Measurements from ENCODE around the gene ADISSP.
A peak's percentile ranks its signal among the peaks of the same experiment; 100 is the strongest.
"Not testable (repeated sequence)": the region's sequence is repeated elsewhere in the genome, so short reads cannot be mapped to it uniquely, and the experiment has no call there.

Gene ADISSP

GRCh38 chr20:3797226-3797545 lies 29.6 kb upstream of the ADISSP start:
- Histone ChIP-seq H3K4me1 (ENCODE audit: control insufficient read depth, insufficient read depth, low read length) (peaks cover 34% of the 10 kb centered on the region), H3K36me3 (ENCODE audit: control insufficient read depth, insufficient read depth, low read length) (peaks cover 21% of the 10 kb centered on the region)

GRCh38 chr20:3796477-3797225 lies 29.1 kb upstream of the ADISSP start:
- peaks cover 34% of the 10 kb centered on the region for H3K4me1 ChIP-seq (ENCODE audit: control insufficient read depth, insufficient read depth, low read length)

More at GRCh38 chr20:3797226-3797545, 29.6 kb upstream of the ADISSP start:
- Histone ChIP-seq H3K9ac (ENCODE audit: low read depth, low read length) (no peak overlapping the region), H3K27me3 (ENCODE audit: control insufficient read depth, insufficient read depth, low read length) (no peaks in the 10 kb centered on the region), H3K27ac (ENCODE audit: low read depth, low read length) (no peak overlapping the region), H3K4me3 (ENCODE audit: low read depth, low read length) (peak overlapping the region; percentile 65; the same call in 1 of the 2 replicates), H3K9me3 (ENCODE audit: control insufficient read depth, insufficient read depth, low read length) (no peaks in the 10 kb centered on the region)

GRCh38 chr20:3795511-3796468 lies 28.2 kb upstream of the ADISSP start, which contains the start of gene CDC25B:
Gene CDC25B (plus strand): TSS chr20:3796310. CDS start chr20:3796532, 222 bp downstream.
- Histone ChIP-seq H3K36me3 (ENCODE audit: control insufficient read depth, insufficient read depth, low read length) (peaks cover 7% of the 10 kb centered on the region; the same call in 1 of the 2 replicates), H3K9me3 (ENCODE audit: control insufficient read depth, insufficient read depth, low read length) (no peaks in the 10 kb centered on the region), H3K4me3 (ENCODE audit: low read depth, low read length) (peak within 1 kb of the TSS; percentile 65), H3K27me3 (ENCODE audit: control insufficient read depth, insufficient read depth, low read length) (no peaks in the 10 kb centered on the region), H3K27ac (ENCODE audit: low read depth, low read length) (peak within 1 kb of the TSS; percentile 48), H3K4me1 (ENCODE audit: control insufficient read depth, insufficient read depth, low read length) (peaks cover 30% of the 10 kb centered on the region), H3K9ac (ENCODE audit: low read depth, low read length) (peak within 1 kb of the TSS; percentile 32)

More at GRCh38 chr20:3796477-3797225, 29.1 kb upstream of the ADISSP start:
- Histone ChIP-seq H3K27me3 (ENCODE audit: control insufficient read depth, insufficient read depth, low read length) (no peaks in the 10 kb centered on the region), H3K27ac (ENCODE audit: low read depth, low read length) (no peak overlapping the region), H3K36me3 (ENCODE audit: control insufficient read depth, insufficient read depth, low read length) (peaks cover 16% of the 10 kb centered on the region), H3K9ac (ENCODE audit: low read depth, low read length) (no peak overlapping the region), H3K4me3 (ENCODE audit: low read depth, low read length) (peak overlapping the region; percentile 65), H3K9me3 (ENCODE audit: control insufficient read depth, insufficient read depth, low read length) (no peaks in the 10 kb centered on the region)

- no peak overlapping the region for H3K27ac ChIP-seq (ENCODE audit: low read depth, low read length)
- no peaks in the 10 kb centered on the region for H3K9me3 ChIP-seq (ENCODE audit: control insufficient read depth, insufficient read depth, low read length)
- peak overlapping the region; percentile 65 for H3K4me3 ChIP-seq (ENCODE audit: low read depth, low read length)
- no peak overlapping the region for H3K9ac ChIP-seq (ENCODE audit: low read depth, low read length)
- peaks cover 20% of the 10 kb centered on the region for H3K4me1 ChIP-seq (ENCODE audit: control insufficient read depth, insufficient read depth, low read length)
- peaks cover 6% of the 10 kb centered on the region; the same call in 1 of the 2 replicates for H3K36me3 ChIP-seq (ENCODE audit: control insufficient read depth, insufficient read depth, low read length)
- H3K27me3 ChIP-seq (ENCODE audit: control insufficient read depth, insufficient read depth, low read length), result no peaks in the 10 kb centered on the region
Measured at GRCh38 chr20:3794701-3795420, 27.3 kb upstream of the ADISSP start.

GRCh38 chr20:3794168-3794567 lies 26.6 kb upstream of the ADISSP start:
- H3K27me3 ChIP-seq (ENCODE audit: control insufficient read depth, insufficient read depth, low read length); H3K36me3 ChIP-seq (ENCODE audit: control insufficient read depth, insufficient read depth, low read length); H3K9me3 ChIP-seq (ENCODE audit: control insufficient read depth, insufficient read depth, low read length); H3K9ac ChIP-seq (ENCODE audit: low read depth, low read length); H3K4me3 ChIP-seq (ENCODE audit: low read depth, low read length); H3K27ac ChIP-seq (ENCODE audit: low read depth, low read length): not testable (repeated sequence)
- H3K4me1 ChIP-seq (ENCODE audit: control insufficient read depth, insufficient read depth, low read length), result peaks cover 15% of the 10 kb centered on the region

GRCh38 chr20:3789201-3789600 lies 21.6 kb upstream of the ADISSP start:
- H3K27me3 ChIP-seq (ENCODE audit: control insufficient read depth, insufficient read depth, low read length); H3K9ac ChIP-seq (ENCODE audit: low read depth, low read length); H3K4me3 ChIP-seq (ENCODE audit: low read depth, low read length); H3K27ac ChIP-seq (ENCODE audit: low read depth, low read length); H3K36me3 ChIP-seq (ENCODE audit: control insufficient read depth, insufficient read depth, low read length); H3K9me3 ChIP-seq (ENCODE audit: control insufficient read depth, insufficient read depth, low read length); H3K4me1 ChIP-seq (ENCODE audit: control insufficient read depth, insufficient read depth, low read length): not testable (repeated sequence)

GRCh38 chr20:3788685-3789155 lies 21.2 kb upstream of the ADISSP start:
- Histone ChIP-seq H3K36me3 (ENCODE audit: control insufficient read depth, insufficient read depth, low read length) (peaks cover 3% of the 10 kb centered on the region; the same call in 1 of the 2 replicates), H3K9me3 (ENCODE audit: control insufficient read depth, insufficient read depth, low read length) (no peaks in the 10 kb centered on the region), H3K4me1 (ENCODE audit: control insufficient read depth, insufficient read depth, low read length) (no peaks in the 10 kb centered on the region), H3K27me3 (ENCODE audit: control insufficient read depth, insufficient read depth, low read length) (no peaks in the 10 kb centered on the region; the same call in 1 of the 2 replicates), H3K27ac (ENCODE audit: low read depth, low read length) (no peak overlapping the region), H3K4me3 (ENCODE audit: low read depth, low read length) (no peak overlapping the region), H3K9ac (ENCODE audit: low read depth, low read length) (no peak overlapping the region)

- no peaks in the 10 kb centered on the region for H3K4me1 ChIP-seq (ENCODE audit: control insufficient read depth, insufficient read depth, low read length)
- no peak overlapping the region for H3K27ac ChIP-seq (ENCODE audit: low read depth, low read length)
- H3K9ac ChIP-seq (ENCODE audit: low read depth, low read length), result no peak overlapping the region
- H3K27me3 ChIP-seq (ENCODE audit: control insufficient read depth, insufficient read depth, low read length), result no peaks in the 10 kb centered on the region; the same call in 1 of the 2 replicates
- H3K4me3 ChIP-seq (ENCODE audit: low read depth, low read length), result peak overlapping the region; percentile 44
- H3K36me3 ChIP-seq (ENCODE audit: control insufficient read depth, insufficient read depth, low read length), result peaks cover 3% of the 10 kb centered on the region; the same call in 1 of the 2 replicates
- H3K9me3 ChIP-seq (ENCODE audit: control insufficient read depth, insufficient read depth, low read length), result no peaks in the 10 kb centered on the region
Measured at GRCh38 chr20:3787324-3788014, 19.9 kb upstream of the ADISSP start.

GRCh38 chr20:3786665-3787323 lies 19.2 kb upstream of the ADISSP start, which contains the start of gene CENPB:
Gene CENPB (minus strand): TSS chr20:3786740. CDS start chr20:3786483, 257 bp downstream.
- H3K27ac ChIP-seq (ENCODE audit: low read depth, low read length), result peak within 1 kb of the TSS; percentile 47
- H3K9me3 ChIP-seq (ENCODE audit: control insufficient read depth, insufficient read depth, low read length), result no peaks in the 10 kb centered on the region
- H3K9ac ChIP-seq (ENCODE audit: low read depth, low read length), result peak within 1 kb of the TSS; percentile 58; the same call in 1 of the 2 replicates
- H3K4me1 ChIP-seq (ENCODE audit: control insufficient read depth, insufficient read depth, low read length), result no peaks in the 10 kb centered on the region
- H3K36me3 ChIP-seq (ENCODE audit: control insufficient read depth, insufficient read depth, low read length), result peaks cover 3% of the 10 kb centered on the region; the same call in 1 of the 2 replicates
- peak within 1 kb of the TSS; percentile 83 for H3K4me3 ChIP-seq (ENCODE audit: low read depth, low read length)
- H3K27me3 ChIP-seq (ENCODE audit: control insufficient read depth, insufficient read depth, low read length), result no peaks in the 10 kb centered on the region; the same call in 1 of the 2 replicates
